Measurements from ENCODE around the gene EIF1AD.
"Not testable (repeated sequence)": the region's sequence is repeated elsewhere in the genome, so short reads cannot be mapped to it uniquely, and the experiment has no call there.

EIF1AD gene

DNA sequence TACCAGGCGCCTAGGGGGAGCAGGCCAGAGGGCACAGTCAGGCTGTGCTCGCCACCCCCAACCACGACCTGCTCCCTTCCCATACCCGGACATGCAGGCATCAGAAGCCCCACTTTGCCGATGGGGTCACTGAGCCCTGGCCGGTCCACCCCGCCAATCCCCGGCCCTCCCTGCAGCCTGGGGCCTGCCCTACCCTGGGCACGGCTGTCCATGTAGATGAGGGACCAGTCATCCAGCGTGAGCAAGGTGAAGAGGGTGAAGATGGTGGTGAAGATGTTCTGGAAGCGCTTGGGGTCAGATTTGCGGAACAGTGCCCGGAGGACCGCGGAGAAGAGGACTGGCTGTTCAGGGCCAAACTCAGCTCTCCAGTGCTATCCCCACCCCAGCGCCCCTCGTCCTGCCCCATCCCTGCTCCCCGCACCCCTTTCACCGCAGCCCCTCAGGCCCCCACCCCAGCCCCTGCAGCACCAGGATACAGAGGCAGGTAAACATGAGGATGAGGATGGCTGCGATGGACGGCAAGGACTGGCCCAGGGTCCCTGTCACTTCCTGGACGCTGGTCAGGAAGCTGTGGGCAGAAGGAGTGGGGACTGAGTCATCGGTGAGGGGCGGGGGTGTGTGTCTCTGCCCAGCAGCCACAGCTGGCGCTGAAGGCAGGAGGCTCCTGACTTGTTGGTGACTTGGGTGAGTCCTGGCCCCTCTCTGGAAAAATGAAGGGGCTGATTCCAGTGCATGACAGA lies 18.8 kb upstream of the EIF1AD start:
- no peak for DNase-seq

DNA sequence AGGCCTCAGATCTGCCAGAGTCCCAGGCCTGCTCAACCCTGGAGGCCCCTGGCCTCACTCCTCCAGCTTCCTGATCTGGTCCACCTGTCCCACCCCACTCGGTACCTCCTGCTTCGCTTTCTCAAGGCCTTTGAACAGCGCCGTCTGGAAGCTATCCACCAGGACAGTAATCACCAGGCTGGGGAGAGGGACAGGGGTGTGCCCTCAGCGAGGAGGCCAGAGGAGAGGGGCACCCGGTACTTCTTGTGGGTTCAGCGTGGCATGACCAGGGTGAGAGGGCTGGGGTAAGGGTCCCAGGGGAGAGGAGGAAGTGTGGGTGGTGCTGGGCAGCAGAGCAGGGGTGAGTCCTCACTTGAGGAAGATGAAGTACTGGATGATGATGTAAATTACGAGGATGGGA lies 18.3 kb upstream of the EIF1AD start:
- no peak for DNase-seq

DNA sequence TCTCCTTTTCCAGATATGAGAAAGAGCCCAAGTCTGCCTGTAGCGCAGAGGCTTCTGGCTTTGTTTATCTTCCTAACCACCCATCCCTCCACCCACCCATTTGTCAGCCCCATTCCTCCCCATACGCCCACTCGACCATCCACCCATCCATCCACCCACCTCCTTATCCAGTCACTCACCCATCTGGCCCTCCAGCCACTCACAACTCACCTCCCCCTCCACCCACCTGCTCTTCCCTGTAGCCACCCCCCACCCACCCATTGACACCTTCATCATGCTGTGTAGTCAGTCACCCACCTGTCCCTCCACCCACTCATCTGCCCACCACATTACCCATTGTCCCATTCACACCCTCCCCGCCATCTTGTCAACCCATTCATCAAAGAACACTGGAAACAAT lies 15.4 kb upstream of the EIF1AD start:
- DNase-seq = peak in 1 of 2 experiments; percentile 11

DNA sequence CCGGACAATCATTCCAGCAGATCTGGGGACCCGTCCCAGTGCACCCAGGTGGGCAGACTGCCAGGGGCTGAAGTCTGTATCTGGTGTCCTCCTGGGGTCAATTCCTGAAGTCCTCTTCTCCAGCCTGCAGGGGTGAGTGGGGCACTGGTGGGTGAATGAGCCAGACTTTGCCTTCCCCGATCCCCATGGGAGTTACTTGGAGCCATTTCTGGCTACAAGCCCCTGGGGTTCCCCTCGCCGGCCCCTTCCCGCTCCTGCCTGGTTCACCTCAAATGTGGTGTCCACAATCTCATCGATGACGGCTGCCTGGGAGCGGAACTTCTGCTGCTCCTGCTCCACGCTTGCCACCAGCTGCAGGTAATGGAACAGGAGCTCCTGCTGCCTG lies 14.8 kb upstream of the EIF1AD start:
- no peak for DNase-seq

DNA sequence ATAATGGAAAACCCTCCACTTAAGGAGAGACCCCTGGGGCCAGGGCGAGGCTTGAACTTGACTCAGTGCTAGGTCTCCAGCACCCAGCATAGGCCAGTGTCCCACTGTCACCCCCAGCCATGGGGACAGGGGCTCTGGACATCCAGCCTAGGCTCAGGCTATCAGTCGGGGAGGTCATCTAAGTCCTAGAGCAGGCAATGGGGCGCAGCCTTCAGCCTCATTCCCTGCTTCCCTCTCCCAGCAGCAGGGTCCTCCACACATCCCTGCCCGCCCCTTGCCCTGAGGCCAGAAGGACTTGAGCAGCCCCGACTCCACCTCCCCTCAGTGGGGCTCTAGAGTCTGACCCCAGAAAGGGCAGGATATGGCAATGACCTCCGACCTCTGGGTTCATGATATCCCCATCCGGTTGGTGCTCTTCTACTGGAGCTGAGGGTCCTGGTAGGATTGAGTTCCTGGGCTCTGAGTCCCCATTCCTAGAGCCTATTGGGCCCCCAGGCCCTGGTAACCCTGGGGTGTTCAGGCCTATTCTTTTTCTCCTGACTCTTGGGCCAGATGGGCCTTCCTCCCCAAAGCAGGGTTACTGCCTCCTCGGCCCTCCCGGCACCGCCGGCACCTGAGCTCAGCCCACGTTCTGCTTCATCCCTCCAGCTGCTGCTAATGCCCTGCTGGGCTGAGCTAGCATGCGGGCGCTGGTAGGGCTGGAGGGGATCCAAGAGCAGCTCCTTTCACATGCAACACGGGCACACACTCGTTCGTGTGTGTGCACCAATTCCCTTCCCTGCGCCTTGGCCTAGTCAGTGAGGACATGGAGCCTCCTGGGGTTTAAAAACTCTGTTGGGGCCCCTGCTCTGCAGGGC lies 14.2 kb upstream of the EIF1AD start:
- DNase-seq = no peak

DNA sequence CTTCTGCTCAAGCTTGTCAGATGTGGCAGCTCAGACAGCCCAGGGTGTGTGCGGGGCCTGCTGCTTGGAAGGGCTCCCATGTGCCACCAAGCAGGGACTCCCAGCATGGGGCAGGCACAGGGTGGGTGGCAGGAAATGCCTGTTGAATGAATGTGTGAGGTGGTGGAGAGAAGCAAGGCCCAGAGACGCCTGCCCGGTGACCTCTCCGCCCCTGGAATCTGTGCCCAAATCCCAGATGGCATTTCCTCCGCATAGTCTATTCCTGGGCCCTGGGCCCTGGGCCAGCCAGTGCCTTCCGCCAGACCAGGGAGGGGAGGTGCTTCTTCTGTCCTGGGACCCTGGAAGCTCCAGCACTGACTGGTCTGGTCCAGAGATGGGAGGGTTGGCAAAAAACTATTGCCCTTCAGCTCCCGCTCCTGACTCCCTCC lies 13.5 kb upstream of the EIF1AD start:
- DNase-seq = no peak

DNA sequence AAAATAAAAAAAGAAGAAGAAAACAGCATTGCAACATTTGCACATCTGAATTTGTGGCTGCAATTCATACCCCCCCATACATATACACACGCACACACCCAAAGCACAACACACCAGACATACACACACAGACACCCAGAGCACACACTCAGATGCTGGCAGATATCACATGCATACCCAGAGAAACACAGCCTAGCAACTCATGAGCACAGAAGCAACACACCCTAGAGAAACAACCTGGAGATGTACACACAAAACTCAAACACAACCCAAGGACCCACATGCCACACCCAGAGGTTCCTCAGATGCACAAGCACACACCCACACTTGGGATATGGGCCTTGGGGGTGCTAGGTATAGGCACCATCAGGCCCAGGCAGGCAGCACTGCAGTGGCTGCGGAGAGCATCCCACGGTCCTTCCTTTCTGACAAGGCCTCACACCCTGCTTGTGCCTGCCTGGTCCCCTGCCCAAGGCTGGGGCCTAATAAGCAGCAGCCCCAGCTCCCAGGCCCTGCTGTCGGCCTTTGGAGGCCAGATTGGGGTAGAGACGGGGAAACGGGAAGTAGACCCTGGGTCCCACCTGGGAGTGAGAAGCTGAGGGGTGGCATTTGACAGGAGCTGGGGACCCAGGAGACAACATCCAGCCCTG lies 13.0 kb upstream of the EIF1AD start:
- no peak for DNase-seq

DNA sequence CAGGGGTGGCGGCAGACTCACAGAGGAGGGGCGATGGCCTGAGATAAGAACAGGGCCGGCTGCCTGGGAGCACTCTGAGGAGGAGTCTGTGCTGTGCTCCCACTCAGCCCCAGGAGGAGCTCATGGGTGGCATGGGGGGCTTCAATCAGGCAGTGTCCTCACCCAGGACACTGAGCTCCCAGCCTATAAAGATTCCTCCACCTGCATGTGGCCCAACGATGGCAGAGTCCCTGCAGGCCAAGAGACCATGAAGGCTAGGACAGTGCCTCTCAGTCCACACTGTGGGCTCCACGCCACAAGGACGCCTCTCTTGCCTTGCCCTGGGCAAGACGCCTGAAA lies 11.8 kb upstream of the EIF1AD start:
- no peak for DNase-seq

DNA sequence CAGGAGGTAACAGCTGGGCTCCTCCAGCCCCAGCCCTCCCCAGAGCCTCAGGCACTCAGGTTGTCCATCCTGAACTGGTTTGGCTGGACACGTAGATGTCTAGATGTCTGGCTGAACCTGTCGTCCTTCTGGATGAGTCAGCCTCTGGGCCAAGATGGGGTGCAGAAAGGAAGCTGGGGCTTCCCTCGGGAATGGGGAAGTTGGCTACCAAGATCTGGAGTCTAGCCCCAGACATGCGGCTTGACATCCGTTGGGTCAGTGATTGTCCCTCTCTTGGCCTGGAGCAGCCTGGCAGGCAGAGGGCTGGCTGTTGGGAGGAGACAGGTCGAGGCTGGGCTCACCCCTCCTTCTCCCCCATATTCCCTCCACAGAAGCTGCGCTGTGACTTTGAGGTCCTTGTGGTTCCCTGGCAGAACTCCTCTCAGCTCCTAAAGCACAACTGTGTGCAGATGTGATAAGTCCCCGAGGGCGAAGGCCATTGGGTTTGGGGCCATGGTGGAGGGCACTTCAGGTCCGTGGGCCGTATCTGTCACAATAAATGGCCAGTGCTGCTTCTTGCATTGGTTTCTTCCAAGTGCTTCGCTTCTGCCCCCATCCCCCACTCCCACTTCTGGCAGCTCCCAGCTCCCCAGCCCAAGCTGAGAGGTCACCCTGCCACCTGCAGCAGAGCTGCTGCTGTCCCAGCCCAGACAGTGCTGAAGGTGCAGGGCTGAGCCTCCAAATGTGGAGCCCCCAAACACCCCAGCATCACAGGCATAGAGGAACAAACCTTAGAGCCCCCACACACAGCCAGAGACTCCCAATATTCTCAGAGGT lies 11.2 kb upstream of the EIF1AD start:
- no peak for DNase-seq

DNA sequence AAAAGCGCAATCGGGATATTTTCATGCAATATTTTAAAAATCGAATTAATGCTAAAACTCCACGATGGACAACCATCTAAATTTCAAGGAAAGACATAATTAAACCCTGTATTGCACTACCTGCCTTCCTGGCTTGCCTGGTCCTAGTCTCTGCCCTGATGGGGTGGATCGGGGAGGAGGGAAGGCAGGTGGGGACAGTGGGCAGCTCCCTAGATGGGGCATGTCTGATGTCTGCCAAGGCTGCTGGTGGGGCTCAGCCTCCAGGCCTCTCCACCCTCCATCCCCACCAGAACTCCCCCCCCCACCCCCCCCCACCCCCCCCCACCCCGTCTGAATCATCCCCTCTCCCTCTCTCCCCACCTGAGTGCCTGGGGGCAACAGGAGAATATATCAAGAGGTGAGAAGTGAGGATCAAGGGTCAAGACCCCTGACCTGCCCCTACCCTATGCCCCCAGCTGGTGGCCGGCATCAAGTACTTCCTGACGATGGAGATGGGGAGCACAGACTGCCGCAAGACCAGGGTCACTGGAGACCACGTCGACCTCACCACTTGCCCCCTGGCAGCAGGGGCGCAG lies 10.5 kb upstream of the EIF1AD start:
- DNase-seq = no peak

DNA sequence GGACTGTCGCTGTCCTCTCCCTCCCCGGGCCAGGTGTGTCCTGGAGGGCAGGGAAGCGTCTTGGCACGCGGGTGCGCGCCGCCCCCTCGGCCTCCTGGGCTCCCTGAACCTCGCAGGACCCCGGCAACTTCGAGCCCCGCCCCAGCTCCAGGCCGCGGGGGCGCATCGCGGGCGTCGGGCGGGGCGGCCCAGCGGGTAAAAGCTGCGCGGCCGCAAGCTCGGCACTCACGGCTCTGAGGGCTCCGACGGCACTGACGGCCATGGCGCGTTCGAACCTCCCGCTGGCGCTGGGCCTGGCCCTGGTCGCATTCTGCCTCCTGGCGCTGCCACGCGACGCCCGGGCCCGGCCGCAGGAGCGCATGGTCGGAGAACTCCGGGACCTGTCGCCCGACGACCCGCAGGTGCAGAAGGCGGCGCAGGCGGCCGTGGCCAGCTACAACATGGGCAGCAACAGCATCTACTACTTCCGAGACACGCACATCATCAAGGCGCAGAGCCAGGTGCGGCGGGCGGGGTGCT lies 9.9 kb upstream of the EIF1AD start, which contains the start of gene CST6:
Gene CST6, plus strand, starts transcription at position 224 of the 519 bp plus-strand sequence. Its CDS starts 37 bp downstream, at position 261.
- DNase-seq = no peak

DNA sequence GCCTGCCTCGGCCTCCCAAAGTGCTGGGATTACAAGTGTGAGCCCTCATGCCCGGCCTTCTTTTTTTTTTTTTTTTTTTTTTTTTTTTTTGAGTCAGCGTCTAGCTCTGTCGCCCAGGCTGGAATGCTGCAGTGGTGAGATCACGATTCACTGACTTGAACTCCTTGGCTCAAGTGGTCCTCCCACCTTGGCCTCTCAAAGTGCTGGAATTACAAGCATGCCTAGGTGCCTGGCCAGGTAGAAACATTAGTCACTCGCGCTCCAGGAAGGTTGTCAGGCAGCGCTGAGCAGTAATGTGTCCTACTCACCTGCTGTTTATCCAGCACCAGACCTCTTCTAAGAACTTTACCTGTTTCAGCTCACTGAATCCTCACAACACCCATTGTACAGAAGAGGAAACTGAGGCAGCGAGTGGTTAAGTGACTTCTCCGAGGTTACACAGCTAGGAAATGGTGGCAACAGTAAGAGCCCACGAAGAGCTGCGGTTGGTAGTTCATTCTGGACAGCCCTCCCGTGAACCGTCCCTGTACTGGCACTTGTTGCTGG lies 9.4 kb upstream of the EIF1AD start:
- no peak for DNase-seq

DNA sequence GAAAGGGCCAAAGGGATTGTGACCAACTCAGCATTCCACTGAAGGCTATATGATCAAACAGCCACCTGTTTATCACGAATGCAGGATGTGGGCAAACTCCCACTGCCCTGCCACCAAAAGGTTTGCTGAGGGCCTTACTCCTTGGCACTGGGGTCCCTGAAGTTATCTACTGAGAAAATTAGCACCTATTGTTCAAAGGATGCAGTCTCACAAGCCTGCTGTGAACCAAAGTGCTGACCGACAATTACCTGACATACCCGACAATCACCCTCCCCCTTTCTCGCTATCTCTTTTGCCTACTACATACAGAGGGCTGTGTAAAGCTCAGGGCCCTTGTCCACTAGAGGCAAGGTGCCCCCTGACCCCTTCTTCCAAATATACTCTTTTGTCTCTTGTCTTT lies 8.1 kb upstream of the EIF1AD start:
- DNase-seq = not testable (repeated sequence)

DNA sequence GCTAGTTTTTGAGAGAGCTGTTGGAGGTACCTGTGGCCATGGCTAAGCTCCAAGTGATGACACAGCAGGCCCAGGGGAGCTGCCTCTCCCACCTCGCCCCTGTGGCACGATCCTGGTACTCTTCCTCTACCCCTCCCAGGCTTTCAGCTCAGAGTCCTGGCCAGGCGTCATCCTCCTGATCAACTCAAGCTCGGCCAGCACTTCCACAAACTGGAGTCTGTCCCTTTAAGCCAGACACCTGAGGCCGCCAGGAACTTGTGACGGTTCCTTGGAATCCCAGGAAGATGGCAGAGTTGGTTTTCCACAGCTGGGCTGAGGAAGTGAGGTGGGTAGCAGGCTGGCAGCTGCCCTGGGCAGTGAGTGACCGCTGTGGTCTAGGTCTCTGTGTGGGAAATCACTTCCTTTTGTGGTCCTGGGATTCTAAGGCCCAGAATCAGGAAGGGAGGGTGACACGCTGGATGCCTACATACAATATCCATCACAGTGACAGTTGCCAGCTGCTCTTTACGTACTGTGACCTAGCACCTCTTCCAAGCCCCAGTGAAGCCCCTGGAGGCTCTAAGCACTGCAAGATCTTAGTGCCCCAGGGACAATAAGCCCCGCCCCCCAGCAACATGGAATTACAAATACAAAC lies 6.6 kb upstream of the EIF1AD start:
- DNase-seq = no peak

DNA sequence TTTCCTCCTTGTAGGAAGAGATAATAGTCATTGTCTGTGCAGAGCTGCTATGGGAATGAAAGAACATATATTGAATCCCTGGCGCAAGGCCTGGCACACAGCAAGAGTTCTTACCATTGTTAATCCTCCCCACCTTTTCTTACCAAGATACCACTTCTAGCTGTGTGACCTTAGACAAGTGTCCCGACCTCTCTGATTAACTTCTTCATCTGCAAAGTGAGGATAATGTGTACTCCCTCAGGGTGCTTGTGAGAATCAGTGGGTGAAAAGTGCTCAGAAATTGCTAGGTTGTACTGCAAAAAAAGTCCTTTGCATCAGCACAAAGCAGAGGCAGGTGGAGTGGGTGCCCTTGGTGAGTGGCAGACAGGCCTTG lies 6.1 kb upstream of the EIF1AD start:
- DNase-seq = no peak

DNA sequence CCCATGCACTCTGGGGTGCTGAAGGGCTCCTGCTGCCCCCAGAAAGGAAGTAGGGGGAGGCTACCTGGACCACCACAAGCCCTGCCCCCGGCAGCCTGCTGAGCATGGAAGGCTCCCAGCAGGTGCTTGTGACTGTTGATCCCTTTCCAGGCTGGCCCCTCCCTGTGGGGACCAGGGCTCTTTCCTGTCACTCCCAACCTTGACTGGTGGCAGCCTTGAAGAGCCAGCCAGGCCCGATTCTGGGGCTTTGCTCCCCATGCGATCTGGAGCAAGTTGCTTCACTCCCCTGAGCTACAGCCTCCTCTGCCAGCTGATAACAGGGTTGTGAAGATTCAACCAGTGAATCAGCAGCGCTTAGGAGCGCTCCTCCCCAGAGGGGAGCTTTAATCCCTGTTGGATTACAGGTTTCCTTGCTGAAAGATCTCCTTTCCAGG lies 5.3 kb upstream of the EIF1AD start:
- DNase-seq = no peak

DNA sequence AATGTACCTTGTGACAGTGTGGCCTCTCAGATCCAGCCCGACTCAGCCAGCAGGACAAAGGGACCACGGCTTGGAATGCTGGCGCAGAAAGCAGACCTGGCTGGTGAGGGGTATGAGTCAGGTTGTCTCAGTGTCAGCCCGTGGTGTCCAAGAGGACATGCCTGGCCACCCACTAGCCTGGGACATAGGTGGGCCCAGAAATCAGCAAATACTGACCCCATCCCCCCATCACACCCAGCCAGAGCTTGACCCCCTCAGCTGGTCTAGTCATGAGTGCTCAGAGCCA lies 4.9 kb upstream of the EIF1AD start:
- no peak for DNase-seq

DNA sequence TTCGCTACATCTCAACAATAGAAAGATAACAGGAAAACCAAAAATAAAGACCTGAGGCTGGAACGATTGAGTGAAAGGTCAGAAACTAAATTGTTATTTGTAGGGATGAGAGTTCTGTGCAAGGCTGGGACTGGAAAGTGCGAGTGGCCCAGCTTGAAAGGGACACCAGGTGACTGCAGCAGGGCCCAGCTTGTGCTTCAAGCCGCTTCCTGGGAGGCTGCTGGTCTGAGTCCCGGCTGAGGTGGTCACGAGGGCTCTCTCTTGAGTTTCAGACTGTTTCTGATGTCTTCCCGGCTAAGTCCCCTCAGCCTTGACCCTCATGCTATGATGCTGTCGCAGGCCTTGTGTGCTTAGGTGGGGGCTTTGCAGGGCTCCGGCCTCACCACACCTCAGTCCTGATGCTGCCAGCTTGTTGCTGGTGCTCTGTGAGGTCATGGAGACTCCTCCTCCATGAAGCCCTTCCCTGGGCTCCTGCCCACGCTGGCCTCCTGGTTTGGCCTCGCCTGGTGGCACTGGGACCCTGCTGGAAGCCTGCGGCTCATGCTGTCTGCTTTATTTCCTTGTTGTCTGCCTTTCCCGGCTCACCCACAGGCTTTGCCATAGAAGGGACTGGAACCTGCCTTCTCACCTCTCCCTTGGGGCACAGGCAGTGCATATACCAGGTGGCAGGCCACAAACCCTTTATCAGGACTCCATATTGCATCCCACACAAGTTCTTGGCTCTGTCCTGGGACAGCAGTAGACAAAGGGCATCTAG lies 4.4 kb upstream of the EIF1AD start:
- DNase-seq = no peak

DNA sequence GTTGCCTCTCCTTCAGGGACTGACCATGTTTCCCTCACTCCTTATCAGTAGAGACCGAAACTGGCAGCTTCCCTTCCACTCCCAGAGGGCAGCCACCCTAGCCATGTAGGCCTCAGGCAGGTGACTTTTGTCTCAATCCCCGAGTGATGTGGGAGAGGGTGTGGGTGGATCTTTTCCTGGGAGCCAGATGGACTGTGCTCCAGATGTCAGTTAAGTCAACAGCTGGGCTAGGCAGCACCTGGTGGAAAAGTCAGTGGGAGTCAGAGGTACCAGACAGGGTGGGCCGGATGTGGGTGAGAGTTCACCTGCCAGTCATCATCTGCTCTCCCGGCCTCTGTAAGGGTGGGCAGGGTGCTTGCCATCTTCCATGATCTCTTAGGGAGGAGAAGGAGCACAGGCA lies 2.2 kb upstream of the EIF1AD start:
- no peak for DNase-seq

DNA sequence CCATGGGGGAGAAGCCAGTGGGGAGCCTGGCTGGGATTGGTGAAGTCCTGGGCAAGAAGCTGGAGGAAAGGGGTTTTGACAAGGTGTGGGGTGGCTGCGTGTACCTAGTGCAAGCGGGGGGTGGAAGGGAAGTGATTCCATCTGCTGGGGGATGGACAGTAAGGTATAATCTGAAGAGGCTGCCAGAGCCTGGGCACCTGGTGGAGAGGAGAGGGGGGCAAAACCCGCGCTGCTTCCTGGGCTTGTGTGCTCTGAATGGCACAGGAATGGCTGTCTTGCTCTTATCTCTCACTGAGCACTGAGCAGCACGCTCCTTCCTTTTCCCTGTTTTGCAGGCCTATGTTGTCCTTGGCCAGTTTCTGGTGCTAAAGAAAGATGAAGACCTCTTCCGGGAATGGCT lies 1.3 kb upstream of the EIF1AD start:
- no peak for DNase-seq

DNA sequence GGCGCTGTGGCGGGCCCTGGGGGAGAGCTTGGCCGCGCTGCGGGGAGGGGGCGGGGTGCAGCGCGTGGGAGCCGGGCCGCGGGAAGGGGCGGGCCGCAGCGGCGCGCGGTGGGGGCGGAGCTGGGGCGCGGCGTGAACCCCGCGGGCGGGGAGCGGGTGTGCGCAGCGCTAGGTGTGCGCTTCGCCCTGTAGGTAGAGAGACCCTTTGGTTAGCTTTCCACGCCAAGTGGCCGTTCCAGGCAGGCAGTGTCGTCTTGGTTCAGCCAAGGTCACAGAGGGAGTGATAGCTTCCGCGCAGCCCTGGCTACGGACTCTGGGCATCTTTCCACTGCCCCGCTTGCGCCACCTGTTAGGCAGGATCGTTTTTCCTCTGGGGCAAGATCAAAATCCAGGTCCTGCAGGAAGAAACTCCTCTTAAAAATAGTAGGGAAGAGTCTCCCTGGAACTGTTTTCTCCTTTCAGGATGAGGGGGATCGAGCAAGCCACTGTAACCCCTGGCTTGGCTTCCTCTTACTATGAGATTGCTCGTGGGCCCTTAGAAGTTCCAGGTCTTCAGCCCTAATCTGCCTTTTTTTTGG lies 780 bp upstream of the EIF1AD start:
- peak in 1 of 2 experiments; percentile 51 for DNase-seq
